Measurements from ENCODE around the gene KCNH3.

Gene KCNH3

GRCh38 chr12:49519574-49519936 lies 19.3 kb upstream of the KCNH3 start:
- no peaks in the 10 kb centered on the region for H3K27me3 ChIP-seq
- H3K36me3 ChIP-seq: peaks cover 6% of the 10 kb centered on the region; the same call in 1 of the 2 replicates
- TF ChIP-seq CTCF (IDR thresholded peaks at IDR 0.05; ENCODE audit: low read depth, low read length): no peak
- no peaks in the 10 kb centered on the region for H3K4me1 ChIP-seq
- H3K9me3 ChIP-seq: no peaks in the 10 kb centered on the region
- no peak for DNase-seq
- H3K4me3 ChIP-seq (ENCODE audit: low read depth, low read length): no peak overlapping the region

GRCh38 chr12:49521389-49521788 lies 17.4 kb upstream of the KCNH3 start:
- no peaks in the 10 kb centered on the region for H3K9me3 ChIP-seq
- DNase-seq: no peak
- no peak for TF ChIP-seq CTCF (IDR thresholded peaks at IDR 0.05; ENCODE audit: low read depth, low read length)
- peaks cover 15% of the 10 kb centered on the region for H3K36me3 ChIP-seq
- H3K4me3 ChIP-seq (ENCODE audit: low read depth, low read length): no peak overlapping the region
- H3K4me1 ChIP-seq: no peaks in the 10 kb centered on the region
- no peaks in the 10 kb centered on the region for H3K27me3 ChIP-seq

- Histone ChIP-seq H3K27me3 (no peaks in the 10 kb centered on the region), H3K9me3 (no peaks in the 10 kb centered on the region), H3K4me1 (no peaks in the 10 kb centered on the region), H3K36me3 (peaks cover 16% of the 10 kb centered on the region), H3K4me3 (ENCODE audit: low read depth, low read length) (no peak overlapping the region)
- TF ChIP-seq CTCF (IDR thresholded peaks at IDR 0.05; ENCODE audit: low read depth, low read length): no peak
- DNase-seq: no peak
Measured at GRCh38 chr12:49524660-49525324, 14.0 kb upstream of the KCNH3 start.

GRCh38 chr12:49525942-49526341 lies 12.9 kb upstream of the KCNH3 start:
- Histone ChIP-seq H3K36me3 (peaks cover 16% of the 10 kb centered on the region), H3K4me3 (ENCODE audit: low read depth, low read length) (no peak overlapping the region), H3K4me1 (no peaks in the 10 kb centered on the region), H3K27me3 (no peaks in the 10 kb centered on the region), H3K9me3 (no peaks in the 10 kb centered on the region)
- DNase-seq: no peak
- TF ChIP-seq CTCF (IDR thresholded peaks at IDR 0.05; ENCODE audit: low read depth, low read length): no peak

- DNase-seq: peak; percentile 60
- TF ChIP-seq CTCF (IDR thresholded peaks at IDR 0.05; ENCODE audit: low read depth, low read length): no peak
- Histone ChIP-seq H3K9me3 (no peaks in the 10 kb centered on the region), H3K27me3 (no peaks in the 10 kb centered on the region), H3K4me3 (ENCODE audit: low read depth, low read length) (no peak overlapping the region), H3K4me1 (no peaks in the 10 kb centered on the region), H3K36me3 (peaks cover 12% of the 10 kb centered on the region)
Measured at GRCh38 chr12:49527361-49528130, 11.3 kb upstream of the KCNH3 start.

- no peak for TF ChIP-seq CTCF (IDR thresholded peaks at IDR 0.05; ENCODE audit: low read depth, low read length)
- peaks cover 10% of the 10 kb centered on the region for H3K36me3 ChIP-seq
- DNase-seq: no peak
- no peak overlapping the region for H3K4me3 ChIP-seq (ENCODE audit: low read depth, low read length)
- H3K27me3 ChIP-seq: no peaks in the 10 kb centered on the region
- H3K4me1 ChIP-seq: no peaks in the 10 kb centered on the region
- no peaks in the 10 kb centered on the region for H3K9me3 ChIP-seq
Measured at GRCh38 chr12:49529414-49529813, 9.4 kb upstream of the KCNH3 start.

All from BE2C (cell line).